ENCODE data around the gene BANF2.

The BANF2 gene

DNA sequence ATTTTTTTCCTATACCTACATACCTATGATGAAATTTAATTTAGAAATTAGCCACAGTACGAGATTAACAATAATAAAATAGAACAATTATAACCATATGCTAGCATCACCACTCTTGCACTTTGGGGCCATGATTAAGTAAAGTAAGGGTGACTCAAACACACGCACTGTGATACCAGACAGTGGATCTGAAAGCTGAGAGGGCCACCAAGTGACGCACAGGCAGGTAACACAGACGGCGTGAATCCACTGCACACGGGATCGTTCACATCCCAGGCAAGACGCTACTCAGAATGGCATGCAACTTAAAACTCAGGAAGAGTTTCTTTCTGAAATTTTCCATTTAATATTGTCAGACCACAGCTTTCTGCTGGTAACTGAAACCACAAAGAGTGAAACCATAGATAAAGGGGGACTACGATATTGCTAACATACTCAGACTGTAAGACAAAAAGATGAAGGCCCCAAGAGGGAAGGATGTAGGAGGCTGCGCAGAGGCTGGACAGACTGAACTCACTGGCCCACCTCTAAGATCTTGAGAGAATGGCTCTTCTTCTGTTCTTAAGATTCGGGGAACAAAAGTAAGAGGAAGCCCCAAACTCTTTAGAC lies 35.6 kb upstream of the BANF2 start:
- no peak for DNase-seq (ENCODE audit: low read depth)

- no peak for DNase-seq (ENCODE audit: low read depth)
Observed at GRCh38 chr20:17665756-17666155, 34.0 kb upstream of the BANF2 start.

GRCh38 chr20:17666481-17666880 lies 33.3 kb upstream of the BANF2 start:
- no peak for DNase-seq (ENCODE audit: low read depth)

DNA sequence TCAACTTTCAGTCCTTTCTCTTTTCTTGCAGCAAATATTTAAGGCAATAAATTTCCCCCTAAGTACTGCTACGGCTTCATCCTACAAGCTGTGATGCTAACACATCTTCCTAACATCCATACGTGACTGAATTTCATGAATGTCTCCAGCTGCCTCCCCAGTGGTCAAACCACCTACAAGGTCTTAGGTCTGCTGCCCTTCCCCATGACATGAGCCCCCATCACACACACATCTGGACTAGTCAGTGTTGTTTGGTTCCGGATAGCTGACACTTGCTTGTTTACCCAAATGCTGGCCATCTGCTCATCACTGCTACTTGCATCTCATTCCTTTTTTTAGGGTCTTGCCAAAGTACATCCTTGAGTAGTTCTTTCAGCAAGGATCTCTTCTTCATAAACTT lies 32.3 kb upstream of the BANF2 start:
- DNase-seq (ENCODE audit: low read depth) = no peak

DNA sequence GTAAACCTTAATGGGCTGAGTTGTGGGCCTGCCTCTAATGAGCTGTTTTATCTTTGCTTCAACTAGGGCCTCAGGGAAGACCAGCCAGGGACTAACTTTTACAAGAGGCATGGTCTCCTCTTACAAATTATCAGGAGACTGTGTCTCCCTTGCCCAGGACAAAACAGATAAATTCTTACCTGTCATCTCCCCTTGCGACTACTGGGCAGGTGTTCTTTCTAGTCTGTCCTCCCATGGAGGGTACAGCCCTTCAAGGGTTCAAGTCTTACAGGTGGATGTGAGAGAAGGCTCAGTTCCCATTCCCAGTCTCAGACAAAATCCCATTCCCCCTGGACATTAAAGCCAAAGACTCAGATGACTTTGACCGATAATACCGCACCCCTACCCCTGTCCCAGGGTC lies 31.3 kb upstream of the BANF2 start:
- no peak for DNase-seq (ENCODE audit: low read depth)

GRCh38 chr20:17669306-17669931 lies 30.3 kb upstream of the BANF2 start:
- DNase-seq (ENCODE audit: low read depth) = no peak

GRCh38 chr20:17671011-17671410 lies 28.8 kb upstream of the BANF2 start:
- no peak for DNase-seq (ENCODE audit: low read depth)

DNA sequence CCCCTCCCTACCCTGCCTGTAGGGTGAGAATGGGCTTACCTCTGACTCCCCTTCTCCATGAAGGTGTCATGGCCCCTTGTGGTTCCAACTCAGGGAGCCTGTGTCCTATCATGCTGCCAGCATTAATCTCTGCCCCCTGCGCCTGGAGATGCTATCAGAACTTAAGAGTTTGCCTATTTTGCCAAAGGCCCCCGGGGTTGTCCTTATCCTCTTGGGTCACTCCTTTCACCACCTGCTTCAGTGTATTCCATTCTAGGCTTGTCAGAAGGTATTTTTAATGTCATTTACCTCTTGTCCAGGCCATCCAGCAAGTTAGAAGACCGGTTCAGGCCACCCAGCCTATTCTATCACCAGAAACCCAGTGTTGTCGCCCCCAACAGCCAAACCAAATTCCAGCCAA lies 28.2 kb upstream of the BANF2 start:
- no peak for DNase-seq (ENCODE audit: low read depth)

GRCh38 chr20:17673084-17673483 lies 26.7 kb upstream of the BANF2 start:
- no peak for DNase-seq (ENCODE audit: low read depth)

- DNase-seq (ENCODE audit: low read depth) = no peak
Observed at GRCh38 chr20:17674722-17675518, 24.8 kb upstream of the BANF2 start.

- no peak for DNase-seq (ENCODE audit: low read depth)
Observed at GRCh38 chr20:17675519-17676377, 24.0 kb upstream of the BANF2 start.

GRCh38 chr20:17676378-17676759 lies 23.4 kb upstream of the BANF2 start:
- DNase-seq (ENCODE audit: low read depth) = no peak

DNA sequence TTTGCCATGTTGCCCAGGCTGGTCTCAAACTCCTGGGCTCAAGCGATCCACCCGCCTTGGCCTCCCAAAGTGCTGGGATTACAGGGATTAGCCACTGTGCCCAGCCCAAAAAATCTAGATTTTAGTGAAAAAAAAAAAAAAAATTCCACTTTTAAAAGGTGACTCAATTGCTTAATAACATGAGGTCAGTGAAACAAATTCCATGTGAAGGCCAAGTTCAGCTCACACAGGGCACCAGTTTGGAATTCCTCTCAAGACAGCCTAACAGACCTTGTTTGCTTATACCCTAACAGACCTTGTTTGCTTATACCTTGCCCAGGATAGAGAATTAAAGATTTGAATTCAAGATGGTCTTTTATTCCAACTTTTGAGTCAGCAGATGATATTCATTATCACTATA lies 22.8 kb upstream of the BANF2 start:
- DNase-seq (ENCODE audit: low read depth) = no peak

DNA sequence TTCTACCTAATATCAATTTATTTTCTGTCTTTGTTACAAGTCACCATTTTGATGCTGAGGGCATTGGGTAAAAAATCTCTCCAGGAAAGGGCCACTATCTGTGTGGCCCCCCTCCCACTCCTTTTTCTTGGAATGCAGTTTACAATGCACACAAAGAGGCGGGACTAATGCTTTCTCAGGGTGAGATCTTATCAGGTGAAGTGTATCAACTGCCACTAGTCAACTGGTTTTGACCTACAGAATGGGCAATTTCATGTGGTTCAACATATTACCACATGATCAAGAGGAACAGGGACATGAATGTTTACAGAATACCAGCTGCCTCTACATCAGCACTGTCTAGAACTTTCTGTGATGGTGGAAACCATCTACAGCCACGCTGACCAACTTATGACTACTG lies 21.5 kb upstream of the BANF2 start:
- DNase-seq (ENCODE audit: low read depth) = no peak

GRCh38 chr20:17678886-17679285 lies 20.9 kb upstream of the BANF2 start:
- no peak for DNase-seq (ENCODE audit: low read depth)

GRCh38 chr20:17679941-17680835 lies 19.6 kb upstream of the BANF2 start:
- no peak for DNase-seq (ENCODE audit: low read depth)

DNA sequence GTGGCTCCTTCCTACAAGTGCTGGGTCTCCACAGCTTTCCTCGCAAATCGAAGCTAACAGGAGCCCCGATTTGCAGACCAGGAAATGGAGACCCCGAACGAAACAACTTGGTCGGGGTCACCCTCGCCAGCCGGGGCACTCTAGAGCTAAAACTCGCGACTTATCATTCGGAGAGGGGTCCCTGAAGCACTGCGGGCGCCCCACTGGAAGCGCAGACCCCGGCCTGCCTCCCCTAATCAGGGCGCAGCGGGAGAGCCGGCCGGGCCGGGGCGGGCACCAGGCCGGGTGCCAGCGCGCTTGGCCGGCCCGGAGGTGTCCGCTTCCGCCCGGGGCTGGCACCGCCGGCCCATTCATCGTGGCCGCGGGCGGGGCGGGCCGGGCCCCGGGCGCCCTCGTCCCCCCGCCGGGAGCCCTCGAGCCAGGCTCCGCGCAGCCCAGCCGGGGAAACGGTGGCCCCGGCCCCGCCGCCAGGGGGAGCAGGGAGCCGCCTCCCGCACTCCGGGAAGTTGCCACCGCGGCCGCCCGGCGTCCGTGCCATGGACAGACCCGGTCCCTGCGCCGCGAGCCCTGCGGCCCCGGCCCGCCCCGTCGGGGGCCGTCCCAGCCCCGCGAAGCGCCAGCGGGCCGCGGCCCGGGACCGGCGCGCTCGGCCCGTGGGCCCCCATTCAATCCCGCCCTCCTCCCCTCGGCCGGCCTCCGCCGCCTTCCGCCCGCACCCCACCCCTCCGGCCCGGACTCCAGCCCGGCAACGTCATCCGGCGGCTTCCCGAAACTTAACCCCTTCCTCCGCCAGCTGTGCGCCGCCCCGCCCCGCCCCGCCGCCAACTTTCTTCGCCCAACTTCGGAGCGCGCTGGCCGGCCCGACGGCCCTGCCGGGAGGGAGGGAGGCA lies 18.7 kb upstream of the BANF2 start:
- DNase-seq (ENCODE audit: low read depth) = peak; percentile 64

GRCh38 chr20:17681726-17682102 lies 18.1 kb upstream of the BANF2 start:
- DNase-seq (ENCODE audit: low read depth) = no peak

- DNase-seq (ENCODE audit: low read depth) = peak; percentile 93
Observed at GRCh38 chr20:17682103-17682888, 17.5 kb upstream of the BANF2 start, which contains the start of gene RRBP1. TSS of gene RRBP1 (minus strand) at chr20:17682242. CDS start at chr20:17660507, 21,735 bp downstream.

DNA sequence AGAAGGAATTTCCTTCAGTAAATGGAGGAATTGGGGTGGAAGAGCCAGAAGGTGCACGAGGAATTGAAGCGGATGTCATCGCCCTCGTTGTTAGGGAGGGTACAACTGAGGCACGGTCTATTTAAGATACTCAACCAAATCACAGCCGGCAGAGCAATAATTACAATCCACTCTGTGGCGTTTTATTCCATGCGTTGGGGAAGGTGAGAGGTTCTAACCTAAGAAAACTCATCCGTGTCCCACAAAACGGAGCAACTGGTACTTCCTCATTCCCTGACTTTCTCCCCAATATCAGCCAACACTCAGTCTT lies 16.9 kb upstream of the BANF2 start:
- no peak for DNase-seq (ENCODE audit: low read depth)

Measured in stimulated activated CD8-positive, alpha-beta memory T cell treated with anti-CD3 and anti-CD28 coated beads, Interleukin-12 subunit alpha, Interleukin-12 subunit beta, amount 100 ng/mL, for 1 hour (primary cell).